Peyer's patch (tissue), 4 donors: Measurements from ENCODE around the gene BDNF. TPM values are rescaled to one million over a fixed set of nuclear protein-coding genes. Genes with fewer than 3 reads are reported as not detected.

Experiments used
- DNase-seq, 3 donors: peaks; one replicate each; pipeline ENCODE4 v3.0.0-alpha.2; 2017 to 2019
- H3K27ac ChIP-seq, 4 donors: fragments of 200-600 bp; sonication (generic); one replicate each; pipeline ENCODE4 v1.5.1; 2016 to 2019
- H3K27me3 ChIP-seq, 2 donors: fragments of 200-600 bp; sonication (generic); one replicate each; pipeline ENCODE4 v1.5.1; 2019
- H3K36me3 ChIP-seq, 3 donors: fragments of 200-600 bp; sonication (generic); one replicate each; pipeline ENCODE4 v1.5.1; 2016 to 2019
- H3K4me1 ChIP-seq, 4 donors: fragments of 200-600 bp; sonication (generic); one replicate each; pipeline ENCODE4 v1.5.1; 2016 to 2019
- H3K4me3 ChIP-seq, 4 donors: fragments of 200-600 bp; sonication (generic); 1 replicate in 3 of 4; 2 replicates in 1 of 4; pipeline ENCODE4 v1.5.1; 2016 to 2019; ENCODE audit warnings: mild to moderate bottlenecking in 1 of 4
- H3K9me3 ChIP-seq, 4 donors: fragments of 200-600 bp; sonication (generic); one replicate each; pipeline ENCODE4 v1.5.1; 2016 to 2019; ENCODE audit warnings: mild to moderate bottlenecking in 1 of 4
- POLR2A ChIP-seq, 2 donors: fragments of 450-650 bp; IDR thresholded peaks; one replicate each; pipeline ENCODE4 v1.5.1; 2017; ENCODE audit warnings: antibody characterized with exemption in 2 of 2, mild to moderate bottlenecking in 2 of 2, moderate library complexity in 2 of 2
- total RNA-seq, 4 donors: library from RNA; depleted of rRNA; stranded (reverse); fragments of >200 nt; gene quantifications; one replicate each; pipeline ENCODE4 v1.1.0, GENCODE V29; 2016
- TF ChIP-seq, protein P1 (sequence below), 6 experiments: fragments of 450-650 bp in 4 of 6; fragments of 200-600 bp in 2 of 6; sonication (generic) in 1 of 6; IDR thresholded peaks; one replicate each; pipeline ENCODE4 v1.5.1; 2017 to 2019; ENCODE audit warnings: antibody characterized with exemption in 6 of 6, mild to moderate bottlenecking in 3 of 6, moderate library complexity in 1 of 6

The BDNF gene
- total RNA-seq, 4 donors from 2014 or later: 0.53 to 1.3 TPM; not detected in 2

DNA sequence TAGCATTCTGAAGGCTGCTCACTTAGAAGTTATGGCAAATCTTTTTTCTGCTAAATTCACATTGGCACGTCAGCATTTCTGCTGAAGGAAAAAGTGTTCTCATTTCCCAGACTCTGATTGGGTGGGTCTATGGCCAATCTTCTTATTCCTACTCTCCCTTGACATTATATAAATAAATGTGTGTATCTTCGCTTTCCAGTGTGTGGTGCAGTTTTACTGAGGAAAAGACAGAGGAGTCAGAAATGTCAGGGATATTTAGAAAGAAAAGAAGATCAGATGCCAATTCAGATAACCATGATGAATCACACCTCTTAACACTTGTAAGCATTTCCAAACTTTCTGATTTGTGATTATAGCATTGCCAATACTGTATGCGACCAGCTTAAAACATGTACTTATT lies 3.2 kb upstream of the BDNF start:
- no peaks in the 10 kb centered on the region for H3K36me3 ChIP-seq
- no peak overlapping the region for H3K4me3 ChIP-seq
- H3K4me1 ChIP-seq: peaks cover 0 to 32% (median 6%) of the 10 kb centered on the region in 4 donors
- H3K27me3 ChIP-seq: peaks cover 0 to 23% of the 10 kb centered on the region in 2 donors
- no peak for DNase-seq
- no peaks in the 10 kb centered on the region for H3K9me3 ChIP-seq
- H3K27ac ChIP-seq: no peak overlapping the region
- TF ChIP-seq, protein P1, sequence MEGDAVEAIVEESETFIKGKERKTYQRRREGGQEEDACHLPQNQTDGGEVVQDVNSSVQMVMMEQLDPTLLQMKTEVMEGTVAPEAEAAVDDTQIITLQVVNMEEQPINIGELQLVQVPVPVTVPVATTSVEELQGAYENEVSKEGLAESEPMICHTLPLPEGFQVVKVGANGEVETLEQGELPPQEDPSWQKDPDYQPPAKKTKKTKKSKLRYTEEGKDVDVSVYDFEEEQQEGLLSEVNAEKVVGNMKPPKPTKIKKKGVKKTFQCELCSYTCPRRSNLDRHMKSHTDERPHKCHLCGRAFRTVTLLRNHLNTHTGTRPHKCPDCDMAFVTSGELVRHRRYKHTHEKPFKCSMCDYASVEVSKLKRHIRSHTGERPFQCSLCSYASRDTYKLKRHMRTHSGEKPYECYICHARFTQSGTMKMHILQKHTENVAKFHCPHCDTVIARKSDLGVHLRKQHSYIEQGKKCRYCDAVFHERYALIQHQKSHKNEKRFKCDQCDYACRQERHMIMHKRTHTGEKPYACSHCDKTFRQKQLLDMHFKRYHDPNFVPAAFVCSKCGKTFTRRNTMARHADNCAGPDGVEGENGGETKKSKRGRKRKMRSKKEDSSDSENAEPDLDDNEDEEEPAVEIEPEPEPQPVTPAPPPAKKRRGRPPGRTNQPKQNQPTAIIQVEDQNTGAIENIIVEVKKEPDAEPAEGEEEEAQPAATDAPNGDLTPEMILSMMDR (IDR thresholded peaks at IDR 0.05): no peak
- TF ChIP-seq POLR2A (IDR thresholded peaks at IDR 0.05): no peak

DNA sequence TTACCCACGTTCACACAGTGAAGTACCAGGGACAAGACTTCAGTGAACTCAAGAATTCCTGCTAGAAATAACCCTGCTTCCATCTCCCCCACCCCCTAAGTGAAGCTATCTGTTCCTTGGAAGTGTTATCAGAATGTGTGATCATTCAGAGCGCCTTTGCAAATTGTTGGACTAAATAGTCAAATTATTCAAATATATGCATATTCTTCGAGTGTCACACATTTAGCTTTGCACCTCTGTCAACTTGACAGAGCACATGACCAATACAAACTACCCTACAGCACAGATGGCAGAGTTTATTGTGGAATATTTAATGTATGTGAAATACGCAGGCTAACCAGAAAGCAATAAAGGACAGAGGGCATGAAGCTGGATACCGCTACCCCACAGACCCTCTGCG lies 2.6 kb upstream of the BDNF start:
- no peak overlapping the region for H3K4me3 ChIP-seq
- H3K36me3 ChIP-seq: no peaks in the 10 kb centered on the region
- H3K4me1 ChIP-seq: peaks cover 0 to 32% (median 6%) of the 10 kb centered on the region in 4 donors
- DNase-seq: no peak
- H3K27ac ChIP-seq: no peak overlapping the region
- no peaks in the 10 kb centered on the region for H3K9me3 ChIP-seq
- peaks cover 0 to 23% of the 10 kb centered on the region in 2 donors for H3K27me3 ChIP-seq
- TF ChIP-seq POLR2A (IDR thresholded peaks at IDR 0.05): no peak
- TF ChIP-seq, protein P1 (IDR thresholded peaks at IDR 0.05): no peak

DNA sequence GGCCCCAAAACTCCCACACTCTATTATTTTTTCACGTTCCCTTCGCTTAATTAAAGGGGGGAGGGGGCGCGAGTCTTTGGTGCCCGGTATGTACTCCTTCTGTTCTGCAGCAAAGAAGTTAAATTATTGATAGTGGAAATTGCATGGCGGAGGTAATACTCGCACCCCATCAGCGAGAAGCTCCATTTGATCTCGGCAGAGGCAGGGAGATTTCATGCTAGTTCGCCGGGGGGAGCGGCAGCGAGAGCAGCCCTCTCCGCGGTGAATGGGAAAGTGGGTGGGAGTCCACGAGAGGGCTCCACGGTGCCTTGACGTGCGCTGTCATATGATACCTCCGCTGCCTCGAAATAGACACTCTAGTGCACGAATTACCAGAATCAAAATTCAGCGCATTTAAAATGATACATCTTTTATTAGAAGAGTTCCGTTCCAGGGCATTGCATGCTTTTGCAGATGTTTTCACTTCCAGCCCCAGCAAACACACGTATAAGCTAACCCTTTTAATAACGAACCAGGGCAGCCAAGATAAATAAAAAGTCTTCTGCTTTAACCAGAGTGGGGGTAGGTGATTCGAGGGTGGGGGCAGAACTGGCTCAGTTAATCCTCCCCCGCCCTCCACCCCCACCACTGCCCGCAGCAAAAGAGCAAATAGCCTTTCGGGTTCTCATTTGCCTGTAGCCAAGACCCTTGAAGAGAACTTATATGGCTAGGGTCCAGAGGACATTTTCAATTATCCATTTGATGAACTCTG lies 1.3 kb upstream of the BDNF start:
- Histone ChIP-seq H3K36me3 (no peaks in the 10 kb centered on the region), H3K4me1 (peaks cover 0 to 32% (median 6%) of the 10 kb centered on the region in 4 donors), H3K27ac (no peak overlapping the region), H3K9me3 (no peaks in the 10 kb centered on the region), H3K27me3 (peaks cover 0 to 23% of the 10 kb centered on the region in 2 donors), H3K4me3 (peak overlapping the region; percentile 6 to 61 (median 47))
- TF ChIP-seq, protein P1 (IDR thresholded peaks at IDR 0.05): no peak
- TF ChIP-seq POLR2A (IDR thresholded peaks at IDR 0.05): no peak
- no peak for DNase-seq

DNA sequence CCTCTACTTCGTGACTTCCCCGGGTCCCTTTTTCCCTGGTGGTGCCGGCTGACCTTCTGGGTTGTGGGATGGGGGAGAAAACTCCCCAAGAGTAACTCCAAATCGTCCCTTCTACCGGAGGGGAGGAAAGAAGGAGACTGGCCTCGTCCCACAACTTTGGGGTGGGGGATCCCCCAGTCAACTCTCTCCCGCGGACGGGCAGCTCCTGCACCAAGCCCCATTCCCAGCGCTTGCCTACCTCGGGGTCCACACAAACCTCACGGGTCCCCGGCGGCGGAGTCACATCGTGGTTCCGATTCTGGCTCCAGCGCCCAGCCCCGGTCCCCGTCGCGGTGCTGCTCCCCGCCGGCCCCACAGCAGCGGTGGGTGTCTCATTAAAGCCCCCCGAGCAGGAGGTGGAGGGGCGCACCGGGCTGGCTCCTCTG lies 317 bp downstream of the BDNF start:
- Histone ChIP-seq H3K36me3 (no peaks in the 10 kb centered on the region), H3K4me1 (peaks cover 0 to 32% (median 6%) of the 10 kb centered on the region in 4 donors), H3K27ac (no peak overlapping the region), H3K9me3 (no peaks in the 10 kb centered on the region), H3K4me3 (peak overlapping the region; percentile 15 to 61 (median 47)), H3K27me3 (peaks cover 0 to 23% of the 10 kb centered on the region in 2 donors)
- TF ChIP-seq POLR2A (IDR thresholded peaks at IDR 0.05): no peak
- TF ChIP-seq, protein P1 (IDR thresholded peaks at IDR 0.05): no peak
- no peak for DNase-seq

DNA sequence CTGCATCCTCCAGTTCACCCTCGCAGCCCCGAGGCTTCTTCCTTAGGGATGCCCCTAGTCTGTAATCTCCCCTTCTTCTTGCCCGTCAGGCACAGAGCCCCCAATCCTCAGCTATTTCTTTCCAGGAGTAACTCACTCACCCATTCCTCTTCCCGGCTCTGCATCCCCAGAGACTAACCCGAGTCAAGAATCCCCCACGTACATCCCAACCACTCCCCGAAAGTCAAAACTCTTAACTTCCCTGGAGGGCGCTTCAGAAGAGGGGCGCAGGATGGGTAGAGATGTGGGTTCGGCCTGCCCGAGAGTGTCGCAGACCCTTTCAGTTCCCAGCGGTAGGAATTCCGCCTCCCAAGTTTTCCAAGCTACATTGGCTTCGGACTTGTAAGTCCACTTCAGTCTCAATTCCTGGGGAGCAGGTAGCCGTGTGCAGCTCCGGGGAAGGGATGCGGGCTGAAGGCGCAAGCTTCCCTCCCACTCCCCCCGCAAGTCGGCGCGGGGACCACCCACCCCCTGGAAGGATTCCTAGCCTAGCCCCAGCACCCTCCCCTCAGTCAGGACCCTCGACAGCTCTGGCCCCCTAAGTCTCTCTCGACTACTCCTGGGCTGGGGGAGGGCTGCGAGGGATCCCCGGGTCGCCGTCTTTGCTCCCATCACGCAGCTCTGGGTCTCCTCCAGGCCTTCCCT lies 871 bp downstream of the BDNF start:
- DNase-seq: no peak

More for the DNA sequence above, 871 bp downstream of the BDNF start:
- no peak overlapping the region for H3K27ac ChIP-seq
- no peaks in the 10 kb centered on the region for H3K9me3 ChIP-seq
- H3K4me3 ChIP-seq: peak overlapping the region; percentile 15 to 61 (median 47)
- H3K4me1 ChIP-seq: peaks cover 0 to 32% (median 6%) of the 10 kb centered on the region in 4 donors
- no peaks in the 10 kb centered on the region for H3K36me3 ChIP-seq
- peaks cover 0 to 23% of the 10 kb centered on the region in 2 donors for H3K27me3 ChIP-seq
- no peak for TF ChIP-seq POLR2A (IDR thresholded peaks at IDR 0.05)
- TF ChIP-seq, protein P1 (IDR thresholded peaks at IDR 0.05): no peak
